ENCODE results near the gene SLC25A48. TPM values are rescaled to one million over a fixed set of nuclear protein-coding genes. Genes with fewer than 3 reads are reported as not detected.

SLC25A48 gene
- total and polyA plus RNA-seq, 3 donors from 2014 or later: 0.71 to 1.8 (median 1.4) TPM

- no peak for TF ChIP-seq POLR2A (IDR thresholded peaks at IDR 0.05)
- TF ChIP-seq, protein P1, sequence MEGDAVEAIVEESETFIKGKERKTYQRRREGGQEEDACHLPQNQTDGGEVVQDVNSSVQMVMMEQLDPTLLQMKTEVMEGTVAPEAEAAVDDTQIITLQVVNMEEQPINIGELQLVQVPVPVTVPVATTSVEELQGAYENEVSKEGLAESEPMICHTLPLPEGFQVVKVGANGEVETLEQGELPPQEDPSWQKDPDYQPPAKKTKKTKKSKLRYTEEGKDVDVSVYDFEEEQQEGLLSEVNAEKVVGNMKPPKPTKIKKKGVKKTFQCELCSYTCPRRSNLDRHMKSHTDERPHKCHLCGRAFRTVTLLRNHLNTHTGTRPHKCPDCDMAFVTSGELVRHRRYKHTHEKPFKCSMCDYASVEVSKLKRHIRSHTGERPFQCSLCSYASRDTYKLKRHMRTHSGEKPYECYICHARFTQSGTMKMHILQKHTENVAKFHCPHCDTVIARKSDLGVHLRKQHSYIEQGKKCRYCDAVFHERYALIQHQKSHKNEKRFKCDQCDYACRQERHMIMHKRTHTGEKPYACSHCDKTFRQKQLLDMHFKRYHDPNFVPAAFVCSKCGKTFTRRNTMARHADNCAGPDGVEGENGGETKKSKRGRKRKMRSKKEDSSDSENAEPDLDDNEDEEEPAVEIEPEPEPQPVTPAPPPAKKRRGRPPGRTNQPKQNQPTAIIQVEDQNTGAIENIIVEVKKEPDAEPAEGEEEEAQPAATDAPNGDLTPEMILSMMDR (IDR thresholded peaks at IDR 0.05): no peak
- Histone ChIP-seq H3K9me3 (no peaks in the 10 kb centered on the region), H3K36me3 (ENCODE audit: low read depth, missing control alignments) (no peaks in the 10 kb centered on the region), H3K27me3 (no peaks in the 10 kb centered on the region), H3K4me1 (no peaks in the 10 kb centered on the region), H3K27ac (no peak overlapping the region), H3K4me3 (no peak overlapping the region)
- no peak for DNase-seq
- WGBS, 2 donors: 63 to 73% methylated on average over 4 of the region's 4 CpGs
- intact Hi-C loops (cut with DNase I; ENCODE audit: low total_unique reads): no loop called here
Measured at GRCh38 chr5:135842737-135843136, 8.3 kb downstream of the SLC25A48 start.

- no peaks in the 10 kb centered on the region for H3K9me3 ChIP-seq
- no peaks in the 10 kb centered on the region for H3K4me1 ChIP-seq
- intact Hi-C loops (cut with DNase I; ENCODE audit: low total_unique reads): no loop called here
- WGBS, 2 donors: 78 to 80% methylated on average over 6 of the region's 6 CpGs
- H3K27ac ChIP-seq: no peak overlapping the region
- TF ChIP-seq, protein P1 (IDR thresholded peaks at IDR 0.05): no peak
- TF ChIP-seq POLR2A (IDR thresholded peaks at IDR 0.05): no peak
- no peaks in the 10 kb centered on the region for H3K36me3 ChIP-seq (ENCODE audit: low read depth, missing control alignments)
- H3K4me3 ChIP-seq: no peak overlapping the region
- no peak for DNase-seq
- H3K27me3 ChIP-seq: no peaks in the 10 kb centered on the region
Measured at GRCh38 chr5:135843571-135844337, 9.3 kb downstream of the SLC25A48 start.

- TF ChIP-seq, protein P1 (IDR thresholded peaks at IDR 0.05): no peak
- no peak for TF ChIP-seq POLR2A (IDR thresholded peaks at IDR 0.05)
- Histone ChIP-seq H3K36me3 (ENCODE audit: low read depth, missing control alignments) (no peaks in the 10 kb centered on the region), H3K27ac (no peak overlapping the region), H3K4me3 (no peak overlapping the region), H3K9me3 (no peaks in the 10 kb centered on the region), H3K4me1 (no peaks in the 10 kb centered on the region), H3K27me3 (no peaks in the 10 kb centered on the region)
- intact Hi-C loops (cut with DNase I; ENCODE audit: low total_unique reads): no loop called here
- DNase-seq: no peak
Measured at GRCh38 chr5:135846311-135846710, 11.8 kb downstream of the SLC25A48 start.

- Histone ChIP-seq H3K27ac (no peak overlapping the region), H3K9me3 (no peaks in the 10 kb centered on the region), H3K4me3 (no peak overlapping the region), H3K36me3 (ENCODE audit: low read depth, missing control alignments) (no peaks in the 10 kb centered on the region), H3K4me1 (no peaks in the 10 kb centered on the region), H3K27me3 (no peaks in the 10 kb centered on the region)
- WGBS, 2 donors: 95 to 100% methylated on average over 1 of the region's 1 CpG
- TF ChIP-seq, protein P1 (IDR thresholded peaks at IDR 0.05): no peak
- TF ChIP-seq POLR2A (IDR thresholded peaks at IDR 0.05): no peak
- DNase-seq: no peak
- intact Hi-C loops (cut with DNase I; ENCODE audit: low total_unique reads): no loop called here
Measured at GRCh38 chr5:135847976-135848375, 13.5 kb downstream of the SLC25A48 start.

GRCh38 chr5:135850231-135850630 is 15.8 kb downstream of the SLC25A48 start:
- Histone ChIP-seq H3K27me3 (no peaks in the 10 kb centered on the region), H3K27ac (no peak overlapping the region), H3K36me3 (ENCODE audit: low read depth, missing control alignments) (no peaks in the 10 kb centered on the region), H3K9me3 (no peaks in the 10 kb centered on the region), H3K4me1 (no peaks in the 10 kb centered on the region), H3K4me3 (no peak overlapping the region)
- intact Hi-C loops (cut with DNase I; ENCODE audit: low total_unique reads): no loop called here
- 80 to 98% methylated on average over 2 to 9 of the region's 9 CpGs for WGBS, 2 donors
- TF ChIP-seq, protein P1 (IDR thresholded peaks at IDR 0.05): no peak
- no peak for TF ChIP-seq POLR2A (IDR thresholded peaks at IDR 0.05)
- DNase-seq: no peak
